Choroid plexus epithelial cell (primary cell): ENCODE results near the gene HNRNPK.

ENCODE experiments used
- DNase-seq: peaks from one replicate; pipeline ENCODE4 v3.0.0-alpha.2; 2010; ENCODE audit warnings: low read depth
- H3K4me3 ChIP-seq: 2 replicates; pipeline ENCODE4 v1.5.1; 2011; ENCODE audit warnings: low read depth, mild to moderate bottlenecking, control low read depth, low read length, moderate library complexity
- TF ChIP-seq, protein P1 (sequence below): conservative IDR thresholded peaks from 2 replicates; pipeline ENCODE4 v1.5.1; 2011; ENCODE audit warnings: low read depth, mild to moderate bottlenecking, control low read depth, inconsistent platforms, low read length, moderate library complexity

HNRNPK gene

DNA sequence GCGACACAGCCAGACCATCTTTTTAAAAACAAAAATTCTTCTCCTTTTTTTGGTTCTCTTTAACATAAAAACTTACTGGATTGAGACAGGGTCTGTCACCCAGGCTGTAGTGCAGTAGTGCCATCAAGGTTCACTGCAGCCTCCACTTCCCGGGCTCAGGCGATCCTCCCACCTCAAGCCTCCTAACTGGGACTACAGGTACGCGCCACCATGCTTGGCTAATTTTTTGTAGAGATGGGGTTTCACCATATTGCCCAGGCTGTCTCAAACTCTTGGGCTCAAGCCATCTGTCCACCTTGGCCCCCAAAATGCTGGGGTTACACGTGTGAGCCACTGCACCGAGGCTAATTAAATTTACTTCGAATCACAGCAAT is 13.8 kb downstream of the HNRNPK start:
- no peak for DNase-seq
- TF ChIP-seq, protein P1, sequence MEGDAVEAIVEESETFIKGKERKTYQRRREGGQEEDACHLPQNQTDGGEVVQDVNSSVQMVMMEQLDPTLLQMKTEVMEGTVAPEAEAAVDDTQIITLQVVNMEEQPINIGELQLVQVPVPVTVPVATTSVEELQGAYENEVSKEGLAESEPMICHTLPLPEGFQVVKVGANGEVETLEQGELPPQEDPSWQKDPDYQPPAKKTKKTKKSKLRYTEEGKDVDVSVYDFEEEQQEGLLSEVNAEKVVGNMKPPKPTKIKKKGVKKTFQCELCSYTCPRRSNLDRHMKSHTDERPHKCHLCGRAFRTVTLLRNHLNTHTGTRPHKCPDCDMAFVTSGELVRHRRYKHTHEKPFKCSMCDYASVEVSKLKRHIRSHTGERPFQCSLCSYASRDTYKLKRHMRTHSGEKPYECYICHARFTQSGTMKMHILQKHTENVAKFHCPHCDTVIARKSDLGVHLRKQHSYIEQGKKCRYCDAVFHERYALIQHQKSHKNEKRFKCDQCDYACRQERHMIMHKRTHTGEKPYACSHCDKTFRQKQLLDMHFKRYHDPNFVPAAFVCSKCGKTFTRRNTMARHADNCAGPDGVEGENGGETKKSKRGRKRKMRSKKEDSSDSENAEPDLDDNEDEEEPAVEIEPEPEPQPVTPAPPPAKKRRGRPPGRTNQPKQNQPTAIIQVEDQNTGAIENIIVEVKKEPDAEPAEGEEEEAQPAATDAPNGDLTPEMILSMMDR: no peak

DNA sequence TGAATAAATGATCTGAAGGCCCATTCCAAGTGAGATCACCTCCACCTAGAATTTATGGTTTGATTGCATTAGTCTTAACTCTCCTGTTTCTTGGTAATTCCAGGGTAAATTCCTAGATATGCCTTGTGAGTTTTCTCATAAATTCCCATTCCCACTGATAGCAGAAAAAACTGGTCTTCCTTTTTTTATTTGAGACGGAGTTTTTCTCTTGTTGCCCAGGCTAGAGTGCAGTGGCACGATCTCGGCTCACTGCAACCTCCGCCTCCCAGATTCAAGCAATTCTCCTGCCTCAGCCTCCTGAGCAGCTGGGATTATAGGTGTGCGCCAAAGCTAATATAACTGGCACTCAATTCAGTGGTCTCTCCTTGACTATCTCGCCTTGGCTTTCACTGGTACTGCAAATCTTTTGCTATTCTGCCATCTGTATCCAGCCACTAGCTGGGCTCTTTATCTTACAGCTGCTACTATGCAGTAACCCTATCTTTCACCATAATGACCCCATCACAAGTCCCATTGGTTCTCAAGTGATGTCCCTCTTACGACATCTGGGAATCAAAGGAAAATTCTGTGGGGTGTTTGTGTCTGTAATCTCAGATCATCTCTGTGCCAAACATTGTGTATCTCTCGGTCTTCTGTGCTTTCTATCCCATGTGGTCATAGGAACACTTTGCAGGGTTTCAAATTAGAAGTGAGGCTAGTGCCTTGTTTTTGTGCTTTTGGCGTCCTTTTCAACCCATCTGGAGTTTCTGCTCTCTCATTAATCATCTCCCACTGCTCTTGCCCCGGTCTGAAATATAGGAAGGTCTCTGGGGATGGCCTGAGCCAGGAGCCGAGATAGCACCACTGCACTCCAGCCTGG is 14.4 kb downstream of the HNRNPK start:
- H3K4me3 ChIP-seq: no peak overlapping the region
- TF ChIP-seq, protein P1: no peak
- DNase-seq: peak; percentile 48

More for the DNA sequence above, 13.8 kb downstream of the HNRNPK start:
- H3K4me3 ChIP-seq: no peak overlapping the region

DNA sequence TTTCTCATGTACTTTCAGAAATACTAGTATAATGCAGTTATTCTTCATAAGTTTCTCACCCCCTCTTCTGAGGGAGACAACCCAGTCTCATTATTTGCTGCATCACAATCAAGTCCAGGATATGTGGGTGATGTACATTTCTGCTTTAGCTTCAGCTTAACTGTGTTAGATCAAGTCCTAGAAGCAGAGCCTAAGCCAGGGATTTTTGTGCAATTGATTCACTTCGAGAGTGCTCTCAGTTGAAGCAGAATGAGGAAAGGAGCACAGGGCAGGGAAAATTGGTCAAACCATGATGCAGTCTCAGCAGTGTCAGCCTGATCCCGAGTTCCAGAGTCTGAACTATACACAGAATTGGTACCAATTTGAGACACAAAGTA is 15.1 kb downstream of the HNRNPK start:
- peak; percentile 40 for DNase-seq
- TF ChIP-seq, protein P1: no peak

DNA sequence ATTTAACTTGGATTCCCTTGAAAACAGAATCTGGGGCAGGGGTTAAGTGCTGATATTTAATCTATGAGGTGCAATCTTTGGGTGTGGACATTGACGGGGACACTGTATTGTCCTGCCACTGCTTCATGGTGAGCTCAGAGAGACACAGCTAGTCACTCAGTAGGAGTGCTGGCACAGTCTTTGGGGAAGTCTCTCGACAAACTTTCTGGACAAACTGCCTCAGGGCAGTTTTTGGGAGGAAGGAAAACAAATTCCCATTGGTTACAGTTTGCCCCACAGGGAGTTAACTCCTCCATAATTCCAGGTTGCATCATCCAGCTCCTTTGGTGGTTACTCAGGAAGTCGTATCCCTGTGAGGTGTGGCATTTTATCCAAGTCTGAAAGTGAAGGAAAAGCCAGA is 17.9 kb downstream of the HNRNPK start:
- no peak for DNase-seq

More for the DNA sequence above, 15.1 kb downstream of the HNRNPK start:
- H3K4me3 ChIP-seq: no peak overlapping the region

DNA sequence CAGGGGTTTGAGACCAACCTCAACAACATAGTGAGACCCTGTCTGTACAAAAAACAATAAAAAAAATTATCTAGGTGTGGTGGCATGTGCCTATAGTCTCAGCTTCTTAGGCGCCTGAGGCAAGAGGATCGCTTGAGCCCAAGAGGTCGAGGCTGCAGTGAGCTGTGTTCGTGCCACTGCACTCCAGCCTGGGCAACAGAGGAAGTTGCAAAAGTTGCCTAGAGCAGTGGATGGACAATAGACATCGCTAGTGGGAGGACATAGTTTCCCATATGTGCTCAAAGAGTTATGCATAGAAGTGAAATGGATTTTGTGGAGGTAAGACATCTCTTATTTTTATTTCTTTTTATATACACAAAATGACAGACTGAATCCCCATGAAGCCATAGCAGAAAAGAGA is 19.0 kb downstream of the HNRNPK start:
- TF ChIP-seq, protein P1: no peak
- DNase-seq: no peak
- no peak overlapping the region for H3K4me3 ChIP-seq

More for the DNA sequence above, 17.9 kb downstream of the HNRNPK start:
- no peak overlapping the region for H3K4me3 ChIP-seq
- TF ChIP-seq, protein P1: no peak

DNA sequence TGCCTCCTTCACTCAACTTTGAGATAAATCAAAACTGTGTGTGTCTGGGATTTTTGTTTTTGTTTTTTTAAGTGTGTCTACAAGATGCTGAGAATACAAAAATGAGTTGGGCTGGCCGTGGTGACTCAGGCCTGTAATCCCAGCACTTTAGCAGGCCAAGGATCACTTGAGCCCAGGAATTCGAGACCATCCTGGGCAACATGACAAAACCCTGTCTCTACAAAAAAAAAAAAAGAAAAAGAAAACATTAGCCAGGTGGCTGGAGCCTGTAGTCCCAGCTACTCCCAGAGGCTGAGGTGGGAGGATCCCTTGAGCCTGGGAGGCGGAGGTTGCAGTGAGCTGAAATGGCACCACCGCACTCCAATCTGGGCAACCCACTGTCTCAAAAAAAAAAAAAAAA is 21.0 kb downstream of the HNRNPK start:
- peak; percentile 65 for DNase-seq
- TF ChIP-seq, protein P1: no peak
- no peak overlapping the region for H3K4me3 ChIP-seq

DNA sequence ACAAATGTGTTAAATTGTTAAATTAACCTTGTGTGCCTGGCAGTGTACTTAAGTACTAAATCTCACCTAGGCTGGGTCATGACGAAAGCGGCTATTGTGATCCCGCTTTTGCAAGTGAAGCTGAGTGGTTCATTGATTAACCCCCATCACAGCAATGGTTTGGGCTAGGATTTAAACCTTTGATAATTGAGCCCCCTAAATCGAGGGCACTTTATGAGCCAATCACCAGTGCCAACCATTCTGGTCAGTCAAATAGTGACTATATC is 22.8 kb downstream of the HNRNPK start:
- TF ChIP-seq, protein P1: no peak
- peak overlapping the region; percentile 78 for H3K4me3 ChIP-seq
- DNase-seq: no peak
